SK-N-SH (cell line): ENCODE measurements around the gene PHACTR3.

Experiments used
- EP300 ChIP-seq, 2 experiments: IDR thresholded peaks; 2 replicates each; pipeline versions ENCODE4 v1.4.0 to v1.6.1; 2012; ENCODE audit warnings: borderline replicate concordance in 1 of 2, low read depth in 1 of 2, low read length in 1 of 2
- EZH2phosphoT487 ChIP-seq: fragments of 200-600 bp; sonication (generic); IDR thresholded peaks from 2 replicates; pipeline ENCODE4 v1.6.1; 2017; ENCODE audit warnings: low read depth, mixed run types, mild to moderate bottlenecking, antibody characterized with exemption, moderate library complexity, borderline replicate concordance
- GABPA ChIP-seq: IDR thresholded peaks from 2 replicates; pipeline ENCODE4 v1.4.0; 2012; ENCODE audit warnings: low read depth, mild to moderate bottlenecking
- JUND ChIP-seq: IDR thresholded peaks from 2 replicates; pipeline ENCODE4 v1.4.0; 2012
- RCOR1 ChIP-seq: fragments of 150-350 bp; IDR thresholded peaks from 2 replicates; pipeline ENCODE4 v1.6.1; 2017; ENCODE audit warnings: antibody characterized with exemption, low read length
- SIN3A ChIP-seq: IDR thresholded peaks from 2 replicates; pipeline ENCODE4 v1.6.1; 2012; ENCODE audit warnings: low read depth, mild to moderate bottlenecking, low read length, moderate library complexity, borderline replicate concordance
- TF ChIP-seq, protein P1 (sequence below): fragments of 200-600 bp; sonication (generic); IDR thresholded peaks from 2 replicates; pipeline ENCODE4 v1.6.1; 2017; ENCODE audit warnings: antibody characterized with exemption, mild to moderate bottlenecking, moderate library complexity
- TF ChIP-seq, protein P2 (sequence below): IDR thresholded peaks from 2 replicates; pipeline ENCODE4 v1.4.0; 2012; ENCODE audit warnings: low read depth
- TF ChIP-seq, protein P3 (sequence below): fragments of 150-350 bp; IDR thresholded peaks from 2 replicates; pipeline ENCODE4 v1.6.1; 2017; ENCODE audit warnings: antibody characterized with exemption, low read length, low read depth, borderline replicate concordance

DNA sequence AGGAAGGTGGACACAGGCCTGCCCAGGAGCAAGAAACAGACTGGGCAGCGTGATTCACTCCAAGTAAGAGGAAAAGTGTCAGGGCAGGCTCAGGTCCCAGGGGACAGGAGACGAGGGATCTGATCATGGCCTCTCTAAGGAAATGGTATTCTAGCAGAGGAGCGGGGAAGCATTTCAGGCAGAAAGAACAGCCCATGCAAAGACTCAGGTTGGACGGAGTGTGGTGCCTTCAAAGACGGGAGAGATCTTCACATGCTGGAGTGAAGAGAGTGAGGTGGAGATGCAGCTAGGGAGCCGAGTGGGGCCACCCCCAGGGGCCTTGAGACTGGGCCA is 168.0 kb downstream of the PHACTR3 start:
- TF ChIP-seq JUND: no peak
- TF ChIP-seq GABPA: no peak
- TF ChIP-seq, protein P1, sequence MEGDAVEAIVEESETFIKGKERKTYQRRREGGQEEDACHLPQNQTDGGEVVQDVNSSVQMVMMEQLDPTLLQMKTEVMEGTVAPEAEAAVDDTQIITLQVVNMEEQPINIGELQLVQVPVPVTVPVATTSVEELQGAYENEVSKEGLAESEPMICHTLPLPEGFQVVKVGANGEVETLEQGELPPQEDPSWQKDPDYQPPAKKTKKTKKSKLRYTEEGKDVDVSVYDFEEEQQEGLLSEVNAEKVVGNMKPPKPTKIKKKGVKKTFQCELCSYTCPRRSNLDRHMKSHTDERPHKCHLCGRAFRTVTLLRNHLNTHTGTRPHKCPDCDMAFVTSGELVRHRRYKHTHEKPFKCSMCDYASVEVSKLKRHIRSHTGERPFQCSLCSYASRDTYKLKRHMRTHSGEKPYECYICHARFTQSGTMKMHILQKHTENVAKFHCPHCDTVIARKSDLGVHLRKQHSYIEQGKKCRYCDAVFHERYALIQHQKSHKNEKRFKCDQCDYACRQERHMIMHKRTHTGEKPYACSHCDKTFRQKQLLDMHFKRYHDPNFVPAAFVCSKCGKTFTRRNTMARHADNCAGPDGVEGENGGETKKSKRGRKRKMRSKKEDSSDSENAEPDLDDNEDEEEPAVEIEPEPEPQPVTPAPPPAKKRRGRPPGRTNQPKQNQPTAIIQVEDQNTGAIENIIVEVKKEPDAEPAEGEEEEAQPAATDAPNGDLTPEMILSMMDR: no peak
- TF ChIP-seq EZH2phosphoT487: no peak
- TF ChIP-seq, protein P2, sequence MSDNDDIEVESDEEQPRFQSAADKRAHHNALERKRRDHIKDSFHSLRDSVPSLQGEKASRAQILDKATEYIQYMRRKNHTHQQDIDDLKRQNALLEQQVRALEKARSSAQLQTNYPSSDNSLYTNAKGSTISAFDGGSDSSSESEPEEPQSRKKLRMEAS: no peak
- TF ChIP-seq, protein P3, sequence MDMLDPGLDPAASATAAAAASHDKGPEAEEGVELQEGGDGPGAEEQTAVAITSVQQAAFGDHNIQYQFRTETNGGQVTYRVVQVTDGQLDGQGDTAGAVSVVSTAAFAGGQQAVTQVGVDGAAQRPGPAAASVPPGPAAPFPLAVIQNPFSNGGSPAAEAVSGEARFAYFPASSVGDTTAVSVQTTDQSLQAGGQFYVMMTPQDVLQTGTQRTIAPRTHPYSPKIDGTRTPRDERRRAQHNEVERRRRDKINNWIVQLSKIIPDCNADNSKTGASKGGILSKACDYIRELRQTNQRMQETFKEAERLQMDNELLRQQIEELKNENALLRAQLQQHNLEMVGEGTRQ: no peak
- no peak for TF ChIP-seq EP300 (IDR thresholded peaks at IDR 0.05; ENCODE audit: borderline replicate concordance in 1 of 2, low read depth in 1 of 2, low read length in 1 of 2)
- no peak for TF ChIP-seq RCOR1
- no peak for TF ChIP-seq SIN3A
